Mucosa of descending colon (tissue), 3 donors: ENCODE measurements around the gene UBE2G1. TPM values are rescaled to one million over a fixed set of nuclear protein-coding genes. Genes with fewer than 3 reads are reported as not detected.

Experiments
- ATAC-seq: fragments of 200-7000 bp; cut with Tn5 transposase; one replicate; pipeline ENCODE4 v1.9.1; 2020; ENCODE audit warnings: mild to moderate bottlenecking, moderate library complexity
- DNase-seq, 3 donors: peaks; one replicate each; pipeline ENCODE4 v3.0.0-alpha.2; 2020
- H3K36me3 ChIP-seq: fragments of 200-600 bp; one replicate; pipeline ENCODE4 v1.8.0; 2021; ENCODE audit warnings: low read depth, mild to moderate bottlenecking
- H3K4me1 ChIP-seq: fragments of 200-600 bp; one replicate; pipeline ENCODE4 v1.8.0; 2021; ENCODE audit warnings: low read depth, mild to moderate bottlenecking
- H3K4me3 ChIP-seq: fragments of 200-600 bp; one replicate; pipeline ENCODE4 v1.8.0; 2021; ENCODE audit warnings: mild to moderate bottlenecking
- H3K9me3 ChIP-seq: fragments of 200-600 bp; one replicate; pipeline ENCODE4 v1.8.0; 2021; ENCODE audit warnings: mild to moderate bottlenecking
- intact Hi-C, 2 donors: fragments of 100-400 bp; cut with DNase I in 1 of 2; cut with micrococcal nuclease in 1 of 2; formaldehyde crosslinking; loops; one replicate each; pipeline versions ENCODE4 v1.11.0 to v1.11.1; 2022; cut with DNase I, micrococcal nuclease
- long read RNA-seq, 2 donors: library from polyadenylated mRNA; unstranded; transcript quantifications; one replicate each; pipeline ENCODE4 v2.0.0, GENCODE V29; 2019 to 2021
- total RNA-seq, 3 donors: library from RNA; stranded (reverse); fragmentation: NEBNext Ultra II Directional in 2 of 3; extraction: Animal tissue kit (Norgen Biotek cat#: 25700) in 2 of 3; gene quantifications; one replicate each; pipeline versions ENCODE4 v1.2.1 to v1.2.4, GENCODE V29; 2021 to 2023
- TF ChIP-seq, protein P1 (sequence below): fragments of 200-600 bp; IDR thresholded peaks from one replicate; pipeline ENCODE4 v1.8.0; 2022; ENCODE audit warnings: antibody characterized with exemption, mild to moderate bottlenecking
- donor health status: DM: no; HTN: no; CAD: no; lungs with moderate emphysema.
- donor health status: DM: no; HTN: no; CAD: no.
- donor health status: DM: no; HTN: yes; CAD: no.

UBE2G1 gene, protein sequence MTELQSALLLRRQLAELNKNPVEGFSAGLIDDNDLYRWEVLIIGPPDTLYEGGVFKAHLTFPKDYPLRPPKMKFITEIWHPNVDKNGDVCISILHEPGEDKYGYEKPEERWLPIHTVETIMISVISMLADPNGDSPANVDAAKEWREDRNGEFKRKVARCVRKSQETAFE
- total RNA-seq: 100 to 1,000 TPM in 1 of 3 donors, 10 to 100 TPM in 2; 51.9 to 103 (median 56.7) TPM
- long read RNA-seq, donor 1, transcript UBE2G1-203 (5 exons, 984 nt): minor isoform, 7 of 91 reads
- long read RNA-seq, donor 1, transcript UBE2G1-201 (6 exons, 3,974 nt): major isoform, 72 of 91 reads
- long read RNA-seq, donor 1, partial matches to known transcripts: 3 of 91 reads
- long read RNA-seq, donor 1, other reads (novel, unspliced or antisense): 9 of 91 reads
- long read RNA-seq, donor 2, transcript UBE2G1-201 (6 exons, 3,974 nt): major isoform, 16 of 22 reads
- long read RNA-seq, donor 2, partial matches to known transcripts: 2 of 22 reads
- long read RNA-seq, donor 2, other reads (novel, unspliced or antisense): 2 of 22 reads

DNA sequence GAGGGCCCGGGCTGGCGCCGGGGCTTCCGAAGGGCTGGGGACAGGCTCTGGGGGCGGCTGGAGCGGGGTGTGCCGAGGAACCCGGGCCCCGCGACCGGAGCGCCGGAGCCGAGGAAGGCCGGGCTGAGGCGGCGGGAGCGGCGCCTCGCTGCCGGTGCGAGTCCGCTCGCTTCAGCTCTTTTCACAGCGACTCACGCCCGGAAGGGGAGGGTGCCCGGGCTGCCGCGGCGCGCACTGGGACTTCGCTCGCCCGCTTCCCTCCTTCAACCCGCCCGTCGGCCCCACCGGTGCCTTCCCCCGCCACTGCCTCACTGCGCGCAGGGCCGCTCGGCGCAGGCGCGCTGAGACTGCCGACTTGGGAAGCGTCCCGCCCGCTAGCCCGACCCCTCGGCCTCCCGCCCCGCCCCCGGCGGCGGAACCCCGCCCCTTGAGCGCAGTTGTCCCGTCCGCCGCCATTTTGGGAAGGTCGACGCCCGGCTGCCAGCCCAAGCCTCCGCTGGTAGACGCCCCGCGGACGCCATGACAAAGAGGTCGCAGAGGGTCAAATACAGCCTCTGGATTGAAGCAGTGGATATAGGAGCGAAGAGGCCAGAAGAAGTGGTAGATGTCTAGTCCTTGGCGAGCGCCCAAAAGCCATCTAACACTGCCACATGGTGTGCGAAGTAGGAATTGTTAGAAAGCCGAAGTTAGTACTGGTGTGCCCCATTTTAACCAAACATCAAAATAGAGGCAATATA lies at the start of gene UBE2G1:
TSS of gene UBE2G1 (minus strand) at position 349 of the 737 bp plus-strand sequence. CDS start 359 bp downstream, outside the sequence.
- H3K9me3 ChIP-seq: no peaks in the 10 kb centered on the region
- H3K4me3 ChIP-seq: peak within 1 kb of the TSS; percentile 100

DNA sequence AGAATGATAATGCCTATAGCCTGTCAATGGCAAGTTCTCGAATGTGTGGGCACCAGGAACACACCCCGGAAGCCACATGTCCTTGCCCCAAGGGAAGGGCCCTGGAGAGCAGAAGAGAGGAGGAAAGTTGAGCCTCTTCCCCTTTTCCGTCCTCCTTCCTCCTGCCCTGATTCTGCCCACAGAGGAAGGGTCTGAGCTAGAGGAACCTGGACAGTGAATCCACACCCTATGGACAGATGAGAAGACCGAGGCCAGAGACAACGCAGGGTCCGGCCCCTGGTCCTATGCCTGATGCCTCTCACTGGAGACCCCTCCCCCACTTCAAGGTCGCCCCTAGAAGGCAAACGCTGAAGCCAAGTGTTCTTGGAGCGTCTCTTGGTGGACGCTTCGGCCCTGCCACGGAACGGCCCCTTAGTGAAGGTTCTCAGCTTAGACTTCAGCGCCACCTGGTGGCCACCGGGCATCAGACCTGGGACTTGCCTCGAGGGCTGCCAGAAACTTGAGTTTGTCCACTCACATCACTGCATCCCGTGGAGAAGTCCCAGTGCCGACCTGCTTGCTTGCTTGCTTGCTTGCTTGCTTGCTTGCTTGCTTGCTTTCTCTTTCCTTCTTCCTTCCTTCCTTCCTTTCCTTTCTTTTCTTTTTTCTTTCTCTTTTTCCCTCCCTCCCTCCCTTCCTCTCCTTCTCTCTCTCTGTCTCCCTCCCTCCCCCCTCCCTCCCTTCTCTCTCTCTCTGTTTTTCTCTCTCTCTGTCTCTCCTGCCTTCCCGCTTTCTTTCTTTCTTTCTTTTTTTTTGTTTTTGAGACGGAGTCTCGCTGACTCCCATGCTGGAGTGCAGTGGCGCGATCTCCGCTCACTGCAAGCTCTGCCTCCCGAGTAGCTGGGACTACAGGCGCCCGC lies 46.7 kb upstream of the UBE2G1 start:
- no peaks in the 10 kb centered on the region for H3K36me3 ChIP-seq
- no peaks in the 10 kb centered on the region for H3K4me1 ChIP-seq
- TF ChIP-seq, protein P1, sequence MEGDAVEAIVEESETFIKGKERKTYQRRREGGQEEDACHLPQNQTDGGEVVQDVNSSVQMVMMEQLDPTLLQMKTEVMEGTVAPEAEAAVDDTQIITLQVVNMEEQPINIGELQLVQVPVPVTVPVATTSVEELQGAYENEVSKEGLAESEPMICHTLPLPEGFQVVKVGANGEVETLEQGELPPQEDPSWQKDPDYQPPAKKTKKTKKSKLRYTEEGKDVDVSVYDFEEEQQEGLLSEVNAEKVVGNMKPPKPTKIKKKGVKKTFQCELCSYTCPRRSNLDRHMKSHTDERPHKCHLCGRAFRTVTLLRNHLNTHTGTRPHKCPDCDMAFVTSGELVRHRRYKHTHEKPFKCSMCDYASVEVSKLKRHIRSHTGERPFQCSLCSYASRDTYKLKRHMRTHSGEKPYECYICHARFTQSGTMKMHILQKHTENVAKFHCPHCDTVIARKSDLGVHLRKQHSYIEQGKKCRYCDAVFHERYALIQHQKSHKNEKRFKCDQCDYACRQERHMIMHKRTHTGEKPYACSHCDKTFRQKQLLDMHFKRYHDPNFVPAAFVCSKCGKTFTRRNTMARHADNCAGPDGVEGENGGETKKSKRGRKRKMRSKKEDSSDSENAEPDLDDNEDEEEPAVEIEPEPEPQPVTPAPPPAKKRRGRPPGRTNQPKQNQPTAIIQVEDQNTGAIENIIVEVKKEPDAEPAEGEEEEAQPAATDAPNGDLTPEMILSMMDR: peak; percentile 66
- no peaks in the 10 kb centered on the region for H3K9me3 ChIP-seq
- DNase-seq (peak; percentile 90 to 95 (median 92)), ATAC-seq (peak; percentile 99)
- H3K4me3 ChIP-seq: no peak overlapping the region
- intact Hi-C loops: loop anchor here in 1 of 2 donors (10.0 kb wide), 1 partner anchor 198 kb away; no protein-coding TSS in a partner anchor

More for the DNA sequence above, at the start of gene UBE2G1:
- intact Hi-C loops: no loop called here
- Histone ChIP-seq H3K36me3 (peaks cover 4% of the 10 kb centered on the region), H3K4me1 (peaks cover 9% of the 10 kb centered on the region)
- peak; percentile 99 to 100 (median 99) for DNase-seq
- peak; percentile 92 for ATAC-seq
- TF ChIP-seq, protein P1: no peak

DNA sequence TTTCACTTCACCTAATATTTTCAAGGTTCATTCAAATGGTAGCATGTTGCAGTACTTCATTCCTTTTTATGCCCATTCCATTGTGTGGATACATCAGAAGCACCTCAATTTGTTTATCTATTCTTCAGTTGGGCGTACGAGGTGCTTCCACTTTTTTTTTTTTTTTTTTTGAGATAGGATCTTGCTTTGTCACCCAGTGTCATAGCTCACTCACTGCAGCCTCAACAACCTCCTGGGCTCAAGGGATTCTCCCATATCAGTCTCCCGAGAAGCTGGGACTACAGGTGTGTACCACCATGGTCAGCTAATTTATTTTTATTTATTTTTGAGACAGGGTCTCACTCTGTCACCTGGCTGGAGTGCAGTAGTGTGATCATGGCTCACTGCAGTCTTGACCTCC lies 44.7 kb upstream of the UBE2G1 start:
- Histone ChIP-seq H3K36me3 (no peaks in the 10 kb centered on the region), H3K4me1 (no peaks in the 10 kb centered on the region), H3K4me3 (no peak overlapping the region), H3K9me3 (no peaks in the 10 kb centered on the region)
- DNase-seq: no peak
- intact Hi-C loops: loop anchor here in 1 of 2 donors (10.0 kb wide), 1 partner anchor 196 kb away; no protein-coding TSS in a partner anchor
- TF ChIP-seq, protein P1: no peak
- no peak for ATAC-seq

DNA sequence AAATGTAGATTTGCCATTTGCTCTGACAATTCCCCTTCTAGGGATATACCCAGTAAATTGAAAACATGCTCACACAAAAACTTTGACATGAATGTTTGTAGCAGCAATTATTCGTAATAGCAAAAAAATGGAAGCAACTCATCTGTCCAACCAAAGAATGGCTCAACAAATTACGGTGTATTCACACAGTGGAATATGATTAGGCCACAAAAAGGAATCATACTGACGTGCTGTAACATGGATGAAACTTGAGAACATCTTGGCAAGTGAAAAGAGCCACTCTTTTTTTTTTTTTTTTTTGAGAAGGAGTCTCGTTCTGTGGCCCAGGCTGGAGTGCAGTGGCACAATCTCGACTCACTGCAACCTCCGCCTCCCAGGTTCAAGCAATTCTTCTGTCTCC lies 43.2 kb upstream of the UBE2G1 start:
- no peak for ATAC-seq
- Histone ChIP-seq H3K9me3 (no peaks in the 10 kb centered on the region), H3K4me1 (no peaks in the 10 kb centered on the region), H3K4me3 (no peak overlapping the region), H3K36me3 (no peaks in the 10 kb centered on the region)
- TF ChIP-seq, protein P1: no peak
- intact Hi-C loops: loop anchor here in 1 of 2 donors (10.0 kb wide), 1 partner anchor 195 kb away; no protein-coding TSS in a partner anchor
- DNase-seq: no peak

DNA sequence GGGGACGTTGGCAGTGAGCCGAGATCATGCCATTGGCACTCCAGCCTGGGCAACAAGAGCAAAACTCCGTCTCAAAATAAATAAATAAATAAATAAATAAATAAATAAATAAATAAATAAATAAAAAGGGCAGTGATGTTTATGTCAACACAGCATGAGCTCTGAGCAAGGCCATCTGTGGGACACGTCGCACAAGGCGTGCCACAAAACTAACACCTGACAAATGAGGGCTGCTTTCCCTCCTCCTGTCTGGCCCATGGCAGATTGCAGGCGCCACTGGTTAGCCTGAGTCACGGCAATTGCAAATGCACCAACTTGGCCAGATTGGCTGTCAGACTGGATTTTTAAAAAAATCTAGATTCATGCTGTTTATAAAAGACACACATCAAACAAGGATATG lies 41.4 kb upstream of the UBE2G1 start:
- no peak overlapping the region for H3K4me3 ChIP-seq
- TF ChIP-seq, protein P1: no peak
- intact Hi-C loops: no loop called here
- H3K4me1 ChIP-seq: no peaks in the 10 kb centered on the region
- H3K36me3 ChIP-seq: no peaks in the 10 kb centered on the region
- DNase-seq: peak; percentile 45 to 59 (median 48)
- ATAC-seq: peak; percentile 91
- H3K9me3 ChIP-seq: no peaks in the 10 kb centered on the region
